ENCODE results near the gene PAPPA. TPM values are rescaled to one million over a fixed set of nuclear protein-coding genes. Genes with fewer than 3 reads are reported as not detected.

The PAPPA gene
- total RNA-seq, 2 donors from 2014 or later, result 7.4 to 17.4 TPM

GRCh38 chr9:116182876-116183275, 29.3 kb downstream of the PAPPA start:
- Histone ChIP-seq H3K36me3 (no peaks in the 10 kb centered on the region), H3K27me3 (replicated peaks; ENCODE audit: insufficient read depth) (no peaks in the 10 kb centered on the region), H3K27ac (no peak overlapping the region), H3K4me1 (ENCODE audit: control insufficient read depth in 1 of 2, low read depth in 2 of 2) (no peaks in the 10 kb centered on the region), H3K9me3 (no peaks in the 10 kb centered on the region), H3K4me3 (no peak overlapping the region)
- TF ChIP-seq CTCF (IDR thresholded peaks at IDR 0.05), result no peak
- no peak for DNase-seq (ENCODE audit: low spot score)
- ATAC-seq (ENCODE audit: insufficient number of reproducible peaks, low FRiP score, low read depth), result no peak

- H3K9me3 ChIP-seq, result no peaks in the 10 kb centered on the region
- no peak for TF ChIP-seq CTCF (IDR thresholded peaks at IDR 0.05)
- H3K27me3 ChIP-seq (replicated peaks; ENCODE audit: insufficient read depth), result no peaks in the 10 kb centered on the region
- no peak overlapping the region for H3K4me3 ChIP-seq
- H3K27ac ChIP-seq, result no peak overlapping the region
- ATAC-seq (ENCODE audit: insufficient number of reproducible peaks, low FRiP score, low read depth), result no peak
- H3K4me1 ChIP-seq (ENCODE audit: control insufficient read depth in 1 of 2, low read depth in 2 of 2), result no peaks in the 10 kb centered on the region
- DNase-seq (ENCODE audit: low spot score), result no peak
- no peaks in the 10 kb centered on the region for H3K36me3 ChIP-seq
Measured at GRCh38 chr9:116187570-116188170, 34.1 kb downstream of the PAPPA start.

GRCh38 chr9:116189683-116190082, 36.1 kb downstream of the PAPPA start:
- H3K36me3 ChIP-seq, result no peaks in the 10 kb centered on the region
- no peak for TF ChIP-seq CTCF (IDR thresholded peaks at IDR 0.05)
- no peaks in the 10 kb centered on the region for H3K4me1 ChIP-seq (ENCODE audit: control insufficient read depth in 1 of 2, low read depth in 2 of 2)
- ATAC-seq (ENCODE audit: insufficient number of reproducible peaks, low FRiP score, low read depth) (no peak), DNase-seq (ENCODE audit: low spot score) (no peak)
- no peaks in the 10 kb centered on the region for H3K9me3 ChIP-seq
- no peak overlapping the region for H3K27ac ChIP-seq
- no peaks in the 10 kb centered on the region for H3K27me3 ChIP-seq (replicated peaks; ENCODE audit: insufficient read depth)
- no peak overlapping the region for H3K4me3 ChIP-seq

- H3K9me3 ChIP-seq, result no peaks in the 10 kb centered on the region
- no peaks in the 10 kb centered on the region for H3K36me3 ChIP-seq
- DNase-seq (ENCODE audit: low spot score) (no peak), ATAC-seq (ENCODE audit: insufficient number of reproducible peaks, low FRiP score, low read depth) (no peak)
- no peaks in the 10 kb centered on the region for H3K27me3 ChIP-seq (replicated peaks; ENCODE audit: insufficient read depth)
- H3K27ac ChIP-seq, result no peak overlapping the region
- no peaks in the 10 kb centered on the region for H3K4me1 ChIP-seq (ENCODE audit: control insufficient read depth in 1 of 2, low read depth in 2 of 2)
- no peak overlapping the region for H3K4me3 ChIP-seq
- TF ChIP-seq CTCF (IDR thresholded peaks at IDR 0.05), result no peak
Measured at GRCh38 chr9:116190637-116191396, 37.2 kb downstream of the PAPPA start.

GRCh38 chr9:116191576-116192415, 38.2 kb downstream of the PAPPA start:
- Histone ChIP-seq H3K9me3 (no peaks in the 10 kb centered on the region), H3K27me3 (replicated peaks; ENCODE audit: insufficient read depth) (no peaks in the 10 kb centered on the region), H3K4me3 (no peak overlapping the region), H3K4me1 (ENCODE audit: control insufficient read depth in 1 of 2, low read depth in 2 of 2) (no peaks in the 10 kb centered on the region), H3K27ac (no peak overlapping the region), H3K36me3 (no peaks in the 10 kb centered on the region)
- no peak for DNase-seq (ENCODE audit: low spot score)
- no peak for ATAC-seq (ENCODE audit: insufficient number of reproducible peaks, low FRiP score, low read depth)
- no peak for TF ChIP-seq CTCF (IDR thresholded peaks at IDR 0.05)

All from thoracic aorta (tissue), 2 donors.